ENCODE measurements around the gene TSTD2.
"Not testable (repeated sequence)": the region's sequence is repeated elsewhere in the genome, so short reads cannot be mapped to it uniquely, and the experiment has no call there.

The TSTD2 gene

DNA sequence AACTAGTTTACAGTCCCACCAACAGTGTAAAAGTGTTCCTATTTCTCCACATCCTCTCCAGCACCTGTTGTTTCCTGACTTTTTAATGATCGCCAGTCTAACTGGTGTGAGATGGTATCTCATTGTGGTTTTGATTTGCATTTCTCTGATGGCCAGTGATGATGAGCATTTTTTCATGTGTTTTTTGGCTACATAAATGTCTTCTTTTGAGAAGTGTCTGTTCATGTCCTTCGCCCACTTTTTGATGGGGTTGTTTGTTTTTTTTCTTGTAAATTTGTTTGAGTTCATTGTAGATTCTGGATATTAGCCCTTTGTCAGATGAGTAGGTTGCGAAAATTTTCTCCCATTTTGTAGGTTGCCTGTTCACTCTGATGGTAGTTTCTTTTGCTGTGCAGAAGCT is 51.6 kb downstream of the TSTD2 start:
- not testable (repeated sequence) for DNase-seq

DNA sequence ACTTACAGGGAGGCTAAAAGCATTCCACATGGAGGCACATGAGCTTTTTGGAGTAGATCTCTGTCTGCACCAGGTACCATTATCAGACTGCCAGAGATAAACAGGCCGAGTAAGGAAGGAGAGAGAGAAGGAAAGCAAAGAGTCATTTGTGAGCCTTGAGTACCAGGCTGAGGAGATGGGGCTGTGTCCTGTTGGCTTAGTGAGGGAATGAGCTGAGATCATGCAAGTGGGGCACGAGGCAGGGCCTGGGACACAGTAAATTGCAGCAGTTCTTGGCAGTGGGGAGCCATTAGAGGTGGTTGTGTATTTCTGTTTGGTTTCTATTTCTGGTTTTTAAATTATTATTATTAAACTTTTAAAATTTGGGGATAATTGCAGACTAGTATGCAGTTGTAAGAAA is 53.3 kb downstream of the TSTD2 start:
- DNase-seq: no peak

DNA sequence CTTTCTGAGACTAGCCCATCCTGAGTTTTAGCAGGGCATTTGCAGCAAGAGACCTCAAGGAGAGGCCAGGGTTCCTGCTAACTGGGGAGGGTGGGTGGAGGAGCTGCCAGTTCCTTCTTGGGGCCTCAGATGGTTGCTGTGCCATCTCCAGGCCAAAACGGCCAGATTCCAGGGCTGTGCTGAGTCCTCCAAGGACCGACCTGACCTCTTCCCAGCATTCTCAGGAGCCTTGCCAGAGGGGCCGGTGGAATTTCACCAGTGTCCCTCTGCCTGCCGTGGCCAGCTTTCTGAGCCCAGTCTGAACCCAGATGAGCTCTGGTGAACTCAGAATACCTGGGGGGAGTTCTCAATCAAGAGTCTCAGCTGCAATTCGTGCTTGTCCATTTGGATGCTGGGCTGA is 54.3 kb downstream of the TSTD2 start:
- no peak for DNase-seq

DNA sequence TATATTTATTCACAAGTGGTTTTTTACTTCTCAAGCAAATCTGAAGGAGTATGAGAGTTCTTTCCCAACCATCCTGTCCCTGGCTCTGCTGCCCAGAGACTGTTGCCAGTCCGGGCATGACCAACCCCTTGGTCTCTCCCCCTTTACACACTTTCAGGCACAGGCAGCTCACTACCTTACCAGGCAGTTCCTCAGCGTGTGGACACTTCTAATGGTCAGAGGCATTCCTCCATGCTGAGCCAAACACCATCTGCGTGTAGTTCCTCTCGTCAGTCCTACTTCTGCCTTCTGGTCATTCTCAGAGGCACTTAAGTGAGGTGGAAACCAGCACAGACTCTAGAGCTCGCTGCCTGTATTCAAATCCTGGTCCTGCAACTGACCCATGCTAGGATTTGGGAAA is 56.1 kb downstream of the TSTD2 start:
- DNase-seq: no peak

DNA sequence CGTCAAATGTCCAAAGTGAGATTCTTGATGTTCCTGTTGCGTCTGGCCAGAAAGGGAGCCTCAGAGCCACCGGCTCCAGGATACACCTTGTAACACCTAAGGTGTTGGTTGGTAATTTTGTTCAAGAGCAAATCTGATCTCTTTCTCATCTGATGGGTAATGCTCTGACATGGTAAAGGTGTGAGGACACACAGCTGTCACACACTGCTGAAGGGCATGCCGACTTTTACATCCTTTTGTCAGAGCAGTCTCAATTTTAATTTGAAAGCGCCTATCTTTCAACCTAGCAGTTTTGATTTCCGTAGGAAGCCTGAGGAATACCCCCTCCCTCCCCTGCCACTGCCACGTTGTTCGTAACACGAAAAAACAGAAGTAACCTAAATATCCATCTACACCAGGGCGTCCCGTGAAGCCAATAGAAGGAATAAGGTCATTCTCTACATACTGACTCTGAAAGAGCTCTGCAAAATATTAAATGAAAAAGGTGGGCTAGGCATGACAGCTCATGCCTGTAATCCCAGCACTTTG is 57.4 kb downstream of the TSTD2 start:
- no peak for DNase-seq

DNA sequence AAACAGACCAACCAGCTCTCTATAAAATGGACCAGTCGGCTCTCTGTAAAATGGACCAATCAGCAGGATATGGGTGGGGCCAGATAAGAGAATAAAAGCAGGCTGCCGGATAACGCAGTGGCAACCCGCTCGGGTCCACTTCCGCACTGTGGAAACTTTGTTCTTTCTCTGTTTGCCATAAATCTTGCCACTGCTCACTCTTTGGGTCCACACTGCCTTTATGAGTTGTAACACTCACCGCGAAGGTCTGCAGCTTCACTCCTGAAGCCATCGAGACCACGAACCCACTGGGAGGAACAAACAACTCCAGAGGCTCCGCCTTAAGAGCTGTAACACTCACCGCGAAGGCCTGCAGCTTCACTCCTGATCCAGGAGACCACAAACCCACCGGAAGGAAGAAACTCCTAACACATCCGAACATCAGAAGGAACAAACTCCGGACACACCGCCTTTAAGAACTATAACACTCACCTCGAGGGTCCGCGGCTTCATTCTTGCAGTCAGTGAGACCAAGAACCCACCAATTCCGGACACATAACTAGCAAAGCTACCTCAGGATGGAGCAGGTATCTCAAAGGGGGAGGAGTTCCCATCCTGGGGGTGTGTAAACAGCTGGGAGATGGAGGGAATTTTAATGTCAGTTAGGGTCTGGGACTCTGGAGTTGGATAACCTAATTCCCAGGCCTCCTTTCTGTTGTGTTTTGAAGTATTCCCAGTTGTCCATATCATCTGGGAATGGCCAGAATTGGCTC is 58.1 kb downstream of the TSTD2 start:
- not testable (repeated sequence) for DNase-seq

DNA sequence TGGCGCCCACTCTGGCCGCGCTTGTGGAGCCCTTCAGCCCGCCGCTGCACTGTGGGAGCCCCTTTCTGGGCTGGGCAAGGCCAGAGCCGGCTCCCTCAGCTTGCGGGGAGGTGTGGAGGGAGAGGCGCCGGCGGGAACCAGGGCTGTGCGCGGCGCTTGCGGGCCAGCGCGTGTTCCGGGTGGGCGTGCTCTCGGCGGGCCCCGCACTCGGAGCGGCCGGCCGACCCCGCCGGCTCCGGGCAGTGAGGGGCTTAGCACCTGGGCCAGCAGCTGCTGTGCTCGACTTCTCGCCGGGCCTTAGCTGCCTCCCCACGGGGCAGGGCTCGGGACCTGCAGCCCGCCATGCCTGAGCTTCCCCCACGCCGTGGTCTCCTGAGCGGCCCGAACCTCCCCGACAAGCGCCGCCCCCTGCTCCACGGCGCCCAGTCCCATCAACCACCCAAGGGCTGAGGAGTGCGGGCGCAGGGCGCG is 59.0 kb downstream of the TSTD2 start:
- not testable (repeated sequence) for DNase-seq

DNA sequence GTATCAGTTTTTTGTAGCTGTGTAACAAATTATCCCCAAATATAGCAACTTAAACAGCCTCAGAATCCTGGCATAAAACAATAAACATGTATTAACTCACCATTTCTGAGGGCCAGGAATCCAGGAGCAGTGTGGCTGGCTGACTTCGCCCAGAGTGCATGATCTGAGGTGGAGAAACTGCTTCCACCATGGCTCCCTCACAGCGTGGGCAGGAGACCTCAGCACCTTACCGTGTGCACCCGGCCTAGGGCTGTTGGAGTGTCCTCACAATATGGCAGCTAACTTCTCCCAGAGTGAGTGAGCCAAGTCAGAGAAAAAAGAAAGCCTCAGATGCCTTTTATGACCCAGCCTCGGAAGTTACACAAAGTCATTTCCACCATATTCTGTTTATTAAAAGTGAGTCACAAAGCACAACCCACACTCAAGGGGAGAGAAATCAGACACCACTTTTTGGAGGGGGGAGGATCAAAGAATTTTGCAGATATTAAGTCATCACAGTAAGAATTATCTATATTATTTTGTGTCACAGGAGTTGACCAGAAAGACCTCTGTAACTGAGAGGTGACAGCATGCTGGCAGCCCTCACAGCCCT is 59.6 kb downstream of the TSTD2 start:
- DNase-seq: no peak

DNA sequence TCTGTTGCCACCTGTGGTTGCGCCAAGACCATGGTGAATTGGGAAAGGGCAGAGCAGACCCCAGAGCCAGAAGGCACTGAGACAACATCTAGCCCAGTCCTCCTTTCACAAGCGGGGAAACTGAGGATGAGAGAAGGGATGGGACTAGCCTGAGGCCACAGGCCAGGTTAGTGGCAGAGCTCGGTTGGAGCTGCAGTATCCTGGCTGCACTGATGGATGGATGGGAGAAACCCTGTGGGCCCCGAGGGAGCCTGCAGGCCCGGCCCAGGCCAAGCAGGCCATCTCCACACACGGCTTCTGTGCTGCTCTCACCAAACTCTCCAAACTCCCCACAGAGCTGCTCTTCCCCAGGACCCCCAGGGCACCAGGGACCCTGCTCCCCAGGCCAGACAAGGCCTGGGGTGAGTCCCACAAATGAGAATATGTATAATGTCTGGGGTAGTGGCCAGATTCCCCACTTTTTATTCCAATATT is 60.2 kb downstream of the TSTD2 start:
- DNase-seq: no peak

DNA sequence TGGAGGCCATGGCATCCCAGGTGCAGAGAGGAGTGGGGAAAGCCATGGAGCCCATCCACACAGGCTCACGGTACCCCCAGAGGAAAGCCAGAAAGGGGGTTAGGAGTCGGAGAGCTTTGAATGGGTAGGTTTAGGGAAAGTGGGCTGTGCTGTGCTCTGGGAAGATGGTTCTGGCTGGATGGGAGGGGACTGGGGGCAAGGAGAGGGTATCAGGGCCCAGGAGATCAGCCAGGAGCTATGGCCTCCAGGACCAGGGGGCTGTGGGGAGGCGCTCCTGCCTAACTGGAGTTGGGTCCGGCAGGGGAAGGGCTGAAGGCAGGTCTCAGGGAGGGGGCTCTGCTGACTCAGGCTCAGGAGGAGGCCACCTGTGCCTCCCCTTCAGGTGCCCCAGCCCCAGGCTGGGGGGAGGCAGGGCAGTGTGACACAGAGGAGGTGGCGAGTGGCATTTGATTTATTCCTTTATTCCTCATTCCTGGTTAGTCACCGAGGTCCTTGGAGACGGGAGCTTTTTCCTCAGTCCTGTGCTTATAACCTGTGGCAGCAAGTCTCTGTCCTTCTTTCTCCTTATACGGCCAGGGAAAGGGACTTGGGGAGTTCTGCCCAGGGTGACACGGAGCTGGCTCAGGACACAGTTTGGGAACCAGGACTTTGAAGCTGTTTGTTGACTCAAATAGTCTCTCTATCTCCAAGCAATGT is 60.8 kb downstream of the TSTD2 start:
- no peak for DNase-seq

DNA sequence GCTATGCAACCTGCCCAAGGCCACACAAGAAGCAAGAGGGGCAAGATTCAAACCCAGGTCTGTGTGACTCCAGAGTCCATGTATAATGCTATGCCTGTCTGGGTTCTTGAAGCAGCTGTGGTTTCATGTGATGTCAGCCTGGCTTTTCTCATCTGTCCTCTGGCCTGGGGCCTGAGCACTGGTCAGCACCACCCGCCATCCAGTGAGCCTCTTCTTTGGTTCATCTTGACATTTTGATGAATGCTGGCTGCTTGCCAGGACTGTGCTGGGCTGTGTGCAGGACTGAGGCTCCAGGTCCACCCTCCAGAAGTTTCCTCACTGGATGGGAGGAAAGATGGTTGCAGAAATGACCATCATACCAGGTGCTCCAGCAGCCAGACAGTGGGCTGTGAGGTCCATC is 61.5 kb downstream of the TSTD2 start:
- no peak for DNase-seq

DNA sequence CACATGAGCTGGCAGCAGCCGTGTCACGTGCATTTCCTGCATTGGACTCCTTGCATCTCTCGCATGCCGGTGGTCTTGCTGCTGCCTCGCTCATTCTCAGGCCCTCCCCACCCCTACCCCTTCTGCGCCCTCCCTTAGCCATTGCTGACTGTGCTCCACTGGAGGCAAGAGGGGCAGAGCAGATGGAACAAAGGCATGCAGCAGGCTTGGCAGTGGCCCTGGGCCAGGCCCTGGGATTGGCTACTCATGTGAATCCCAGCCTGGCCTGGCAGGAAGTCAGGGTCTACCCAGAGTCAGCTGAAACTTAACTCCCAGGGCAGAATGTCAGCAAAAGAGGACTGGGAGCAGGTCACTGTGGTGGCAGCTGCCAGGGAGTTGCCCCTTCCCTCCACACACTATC is 62.3 kb downstream of the TSTD2 start:
- no peak for DNase-seq

DNA sequence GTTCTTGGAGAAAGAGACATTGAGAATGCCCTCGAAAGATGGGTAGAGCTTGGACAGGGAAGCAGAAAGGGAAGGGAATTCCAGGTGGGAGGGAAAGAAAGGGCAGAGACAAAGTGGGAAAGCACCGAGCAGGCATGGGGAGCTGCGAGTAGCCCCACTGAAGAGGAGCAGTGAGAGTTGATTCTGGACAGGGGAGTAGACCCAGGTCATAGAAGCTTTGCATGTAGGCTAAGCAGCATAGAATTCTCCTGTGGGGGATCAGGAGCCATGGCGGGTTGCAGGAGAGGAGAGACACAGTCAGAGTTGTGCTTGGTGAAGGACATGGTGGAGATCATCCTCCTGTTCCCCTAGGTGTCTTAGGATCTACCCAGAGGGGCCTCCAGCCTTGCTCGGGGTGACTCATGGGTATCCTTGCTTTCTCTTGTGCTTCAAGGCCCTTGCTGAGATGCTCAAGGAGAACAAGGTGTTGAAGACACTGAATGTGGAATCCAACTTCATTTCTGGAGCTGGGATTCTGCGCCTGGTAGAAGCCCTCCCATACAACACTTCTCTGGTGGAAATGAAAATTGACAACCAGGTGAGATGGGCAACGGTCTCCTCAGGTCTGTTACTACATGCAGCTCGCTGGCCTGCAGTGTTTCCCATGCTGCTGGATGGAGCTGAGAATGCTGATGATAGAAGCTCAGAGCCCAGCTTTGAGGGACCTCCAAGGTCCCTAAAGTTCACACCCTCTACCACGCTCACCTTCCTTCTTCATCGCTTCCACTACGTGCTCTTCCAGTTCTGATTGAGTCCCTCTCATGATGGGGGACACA is 64.5 kb downstream of the TSTD2 start:
- DNase-seq: no peak

DNA sequence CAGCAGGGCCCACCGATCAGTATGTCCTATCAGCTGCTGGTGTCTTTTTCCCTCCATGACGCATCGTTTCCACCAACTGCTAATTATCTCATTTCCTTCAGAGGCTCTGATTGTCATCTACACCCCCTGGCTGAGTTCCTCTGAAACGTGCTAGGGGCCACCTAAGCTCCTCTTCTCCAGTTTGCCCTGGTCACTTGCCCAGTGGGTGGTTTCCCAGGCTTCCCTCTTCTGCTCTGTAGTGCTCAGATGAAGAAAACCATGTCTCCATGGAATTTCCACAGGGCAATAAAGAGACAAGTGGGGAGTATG is 65.3 kb downstream of the TSTD2 start:
- no peak for DNase-seq

DNA sequence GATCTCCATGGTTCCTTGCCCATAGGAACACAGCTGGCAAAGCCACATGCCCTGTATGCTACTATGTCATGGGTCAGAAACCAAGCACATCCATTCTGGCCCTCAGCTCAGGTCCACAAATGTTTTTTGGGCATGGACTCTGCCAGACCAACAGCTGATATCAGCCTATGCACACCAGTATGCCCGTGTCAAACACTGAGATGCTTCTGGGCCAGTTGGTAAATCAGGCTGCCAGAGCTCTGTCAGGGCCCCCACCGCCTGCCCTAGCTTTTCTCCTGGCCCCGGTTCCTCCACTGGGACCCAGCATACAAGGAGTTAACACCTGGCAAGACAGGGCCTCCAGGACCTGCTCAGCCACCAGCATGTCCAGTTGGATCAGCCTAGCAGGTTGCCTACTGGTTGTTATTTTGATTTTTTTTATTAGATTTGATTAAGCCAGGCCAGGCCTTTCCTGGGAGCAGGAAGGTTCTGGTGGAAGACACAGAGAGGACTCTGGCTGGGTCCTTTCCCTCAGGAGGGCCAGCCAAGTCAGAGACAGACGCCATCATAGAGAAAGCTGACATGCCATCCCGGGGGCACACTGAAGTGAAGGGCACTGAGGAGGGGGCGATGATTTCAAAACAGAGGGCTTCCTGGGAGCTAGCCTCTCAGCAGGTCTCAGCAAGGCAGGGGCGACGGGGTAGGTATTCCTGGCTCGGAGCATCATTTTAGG is 65.8 kb downstream of the TSTD2 start:
- DNase-seq: no peak

DNA sequence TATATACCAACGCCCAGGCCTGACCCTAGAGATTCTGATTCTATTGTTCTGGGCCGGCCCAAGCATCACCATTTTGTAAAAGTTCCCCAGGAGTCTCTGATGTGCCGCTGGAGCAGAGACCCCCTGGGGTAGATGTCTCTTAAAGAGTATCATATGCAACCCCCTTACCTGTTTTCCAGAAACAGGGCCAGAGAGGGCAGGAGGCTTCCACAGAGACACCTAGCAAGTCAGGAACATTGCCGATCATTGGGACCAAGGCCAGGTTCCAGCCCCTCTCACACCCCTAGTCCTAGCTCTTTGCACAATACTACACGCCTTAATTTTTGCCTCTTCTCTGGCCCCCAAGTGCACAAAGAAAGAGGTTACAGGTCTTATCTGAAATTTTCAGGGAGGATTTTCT is 67.9 kb downstream of the TSTD2 start:
- DNase-seq: no peak

DNA sequence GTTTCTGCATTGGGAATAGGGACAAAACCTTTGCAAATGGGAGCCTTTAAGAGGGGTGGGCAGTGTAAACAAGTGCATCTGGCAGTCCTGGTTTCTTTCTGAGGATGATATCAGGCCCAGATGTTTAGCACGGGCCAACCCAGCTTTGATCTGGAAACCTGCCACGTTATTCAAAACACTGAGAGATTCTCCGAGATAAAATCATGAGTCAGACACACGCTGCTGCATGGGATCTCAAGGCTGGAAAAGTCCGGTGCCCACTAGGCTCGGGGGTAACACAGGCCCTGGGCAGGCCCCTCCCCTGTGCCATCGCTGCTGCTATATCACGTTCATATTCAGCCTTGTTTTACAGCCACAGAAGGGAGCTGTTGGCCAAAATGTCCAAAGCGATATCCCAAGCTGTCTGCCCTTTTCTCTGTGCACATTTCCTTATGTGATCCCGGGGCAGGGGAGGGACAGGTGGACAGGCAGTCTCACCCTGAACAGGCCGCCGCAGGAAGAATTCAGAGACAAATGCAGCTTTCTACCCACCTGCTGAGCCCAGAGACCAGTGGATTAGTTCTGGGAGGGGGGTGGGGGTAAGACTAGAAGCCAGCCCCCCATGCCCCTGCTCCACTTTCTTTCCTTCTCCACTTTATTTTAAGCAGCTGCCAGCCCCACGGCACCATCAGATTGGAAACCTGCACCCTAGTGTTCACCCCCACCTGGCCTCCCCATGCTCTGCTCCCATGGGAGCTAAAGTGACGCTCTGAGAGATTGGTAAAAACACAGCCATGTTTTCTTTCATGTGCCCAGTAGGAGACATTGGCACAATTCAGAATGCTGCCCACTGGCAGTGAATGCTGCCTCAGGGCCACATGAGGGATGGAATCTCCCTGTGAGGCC is 68.6 kb downstream of the TSTD2 start:
- peak; percentile 58 for DNase-seq

DNA sequence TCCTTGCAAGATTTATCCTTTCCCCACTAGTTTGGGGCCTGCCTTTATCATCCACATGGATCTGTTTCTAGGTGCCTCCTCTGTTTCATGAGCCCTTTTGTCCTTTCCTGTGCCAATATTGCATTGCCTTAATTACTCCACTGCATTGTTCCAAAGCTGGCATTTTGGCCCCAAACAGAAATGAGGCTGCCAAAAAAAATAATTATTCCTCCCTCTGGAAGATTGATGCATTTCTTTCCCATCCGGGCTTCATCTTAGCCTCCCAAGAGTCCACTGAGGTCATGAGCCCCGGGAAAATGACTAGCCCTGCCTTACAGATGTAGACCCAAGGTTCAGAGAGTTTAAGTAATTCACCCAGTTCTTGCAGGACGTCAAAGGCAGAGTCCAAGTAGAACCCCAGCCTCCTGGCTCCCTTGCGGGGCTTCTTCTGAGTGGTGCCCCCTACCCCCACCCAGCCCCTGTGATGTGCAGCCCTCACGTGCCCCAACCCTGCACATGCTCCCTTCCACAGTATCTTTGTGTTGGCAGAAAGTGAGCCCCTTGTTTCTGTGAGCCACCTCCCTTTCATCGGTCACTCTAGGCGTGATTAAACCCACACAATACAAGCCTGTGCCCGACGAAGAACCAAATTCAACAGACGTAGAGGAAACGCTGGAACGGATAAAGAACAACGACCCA is 69.6 kb downstream of the TSTD2 start:
- no peak for DNase-seq

DNA sequence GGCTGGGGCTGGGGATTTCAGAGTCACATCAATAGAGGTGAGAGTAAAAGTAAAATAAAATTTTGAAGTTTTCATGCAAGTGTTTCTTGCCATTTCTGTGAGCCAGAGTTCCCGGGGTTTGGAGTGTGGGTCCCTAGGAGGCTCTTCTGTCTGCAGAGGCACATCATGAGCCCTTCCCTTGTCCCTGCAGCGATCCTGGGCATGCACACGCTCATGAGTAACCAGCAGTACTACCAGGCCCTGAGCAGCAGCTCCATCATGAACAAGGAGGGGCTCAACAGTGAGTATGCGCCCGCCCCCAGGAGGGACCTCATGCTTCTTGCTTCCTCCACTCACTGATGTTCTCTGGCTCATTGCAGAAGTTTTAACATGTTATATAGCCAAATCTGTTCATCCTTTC is 70.6 kb downstream of the TSTD2 start:
- no peak for DNase-seq

DNA sequence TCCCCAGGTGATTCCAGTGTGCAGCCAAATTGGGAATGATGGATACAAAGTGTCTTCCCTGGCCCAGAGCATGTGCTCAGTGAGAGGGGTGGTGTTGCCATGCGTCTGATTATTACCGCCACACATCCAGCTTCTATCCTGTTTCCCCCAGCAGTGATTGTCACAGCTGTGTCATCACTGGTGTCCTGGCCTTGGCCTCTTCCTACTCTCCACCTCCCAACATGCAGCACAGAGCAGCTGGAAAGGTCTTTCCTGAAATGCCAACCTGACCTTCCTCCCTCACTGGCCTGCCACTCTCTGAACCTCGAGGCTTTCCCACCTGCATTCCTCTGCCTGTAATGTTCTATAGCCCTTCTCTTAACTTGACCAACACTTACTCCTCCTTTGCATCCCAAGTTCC is 71.7 kb downstream of the TSTD2 start:
- DNase-seq: no peak

DNA sequence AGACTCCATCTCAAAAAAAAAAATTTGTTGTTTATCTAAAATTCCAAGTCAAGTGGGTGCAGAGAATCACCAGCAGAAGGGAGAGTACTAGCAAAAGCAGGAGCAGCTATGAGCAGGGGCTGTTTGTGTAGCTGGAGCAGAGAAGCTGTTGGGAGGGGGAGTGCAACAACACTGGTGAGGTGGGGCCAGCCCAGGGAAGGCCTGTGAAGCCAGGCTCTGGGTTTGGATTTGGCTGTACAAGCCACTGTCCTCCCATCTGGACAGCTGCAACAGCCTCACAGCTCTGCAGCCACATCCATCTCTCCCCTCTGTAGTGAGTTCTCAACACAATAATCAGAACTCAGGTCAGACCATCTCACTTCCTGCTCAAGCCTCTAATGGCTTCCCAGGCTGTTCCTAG is 72.3 kb downstream of the TSTD2 start:
- DNase-seq: no peak

Data from NCI-H2029 treated with DMSO at 0.1 percent for 48 hours (cell line).